OCI-LY7 (cell line): ENCODE data around the gene LUC7L. TPM values are rescaled to one million over a fixed set of nuclear protein-coding genes. Genes with fewer than 3 reads are reported as not detected.

Experiments
- BruUV-seq: library from RNA; stranded (reverse); fragments of 400-500 nt; replicated peaks from 2 replicates; lab custom pipeline; 2021; lab: Mats Ljungman, UMichigan
- CTCF ChIA-PET: fragments of 300-600 bp; sonication (Branson Sonifier 250); formaldehyde crosslinking; loops from one replicate; lab custom pipeline; 2022; ENCODE audit warnings: antibody characterized with exemption; ENCODE audit not compliant: unreplicated experiment; lab: Charles Lee
- POLR2A ChIA-PET: fragments of 300-600 bp; sonication (Branson Sonifier 250); formaldehyde crosslinking; loops from one replicate; lab custom pipeline; 2022; ENCODE audit warnings: antibody characterized with exemption; lab: Charles Lee
- DNase-seq: peaks from one replicate; pipeline ENCODE4 v3.0.0-alpha.2; 2015; ENCODE audit warnings: low spot score
- H2AFZ ChIP-seq: fragments of 200-600 bp; sonication (generic), shearing (Covaris generic); 2 replicates; pipeline ENCODE4 v1.6.1; 2014; ENCODE audit warnings: mild to moderate bottlenecking, antibody characterized with exemption, low read length, moderate library complexity
- H3K27ac ChIP-seq: fragments of 200-600 bp; sonication (generic); 2 replicates; pipeline ENCODE4 v1.5.1; 2014; ENCODE audit warnings: mixed run types, low read depth, mild to moderate bottlenecking, moderate library complexity, low read length, inconsistent platforms; ENCODE audit not compliant: poor library complexity, severe bottlenecking
- H3K36me3 ChIP-seq: fragments of 200-600 bp; sonication (generic); 2 replicates; pipeline ENCODE4 v1.6.1; 2014; ENCODE audit warnings: mild to moderate bottlenecking, antibody characterized with exemption, low read length, moderate library complexity, mixed read lengths; ENCODE audit not compliant: insufficient read depth
- H3K4me1 ChIP-seq: fragments of 200-600 bp; sonication (generic); 2 replicates; pipeline ENCODE4 v1.5.1; 2014; ENCODE audit warnings: mild to moderate bottlenecking, low read length; ENCODE audit not compliant: insufficient read depth, poor library complexity, severe bottlenecking
- H3K4me2 ChIP-seq: fragments of 200-600 bp; sonication (generic); 2 replicates; pipeline ENCODE4 v1.6.1; 2014; ENCODE audit warnings: mild to moderate bottlenecking, low read length
- H3K4me3 ChIP-seq: fragments of 200-600 bp; sonication (generic); 2 replicates; pipeline ENCODE4 v1.5.1; 2014; ENCODE audit warnings: mild to moderate bottlenecking, low read depth, low read length; ENCODE audit not compliant: poor library complexity, severe bottlenecking
- H3K79me2 ChIP-seq: fragments of 200-600 bp; sonication (generic); 2 replicates; pipeline ENCODE4 v1.6.1; 2016; ENCODE audit warnings: low read depth, mild to moderate bottlenecking, low read length, moderate library complexity, mixed read lengths; ENCODE audit not compliant: insufficient read depth
- H3K9me2 ChIP-seq: fragments of 200-600 bp; sonication (generic); 2 replicates; pipeline ENCODE4 v1.6.1; 2016; ENCODE audit warnings: mild to moderate bottlenecking, low read length, mixed read lengths; ENCODE audit not compliant: insufficient read depth
- H3K9me3 ChIP-seq: fragments of 200-600 bp; sonication (generic); 2 replicates; pipeline ENCODE4 v1.6.1; 2014; ENCODE audit warnings: mild to moderate bottlenecking, mixed run types, low read length, mixed read lengths
- H4K20me1 ChIP-seq: fragments of 200-600 bp; sonication (generic); 2 replicates; pipeline ENCODE4 v1.6.1; 2014; ENCODE audit warnings: mild to moderate bottlenecking, antibody characterized with exemption, low read length, moderate library complexity, mixed read lengths; ENCODE audit not compliant: insufficient read depth
- CTCF ChIP-seq: fragments of 200-600 bp; sonication (generic); conservative IDR thresholded peaks from 2 replicates; pipeline ENCODE4 v1.5.1; 2014; ENCODE audit warnings: mild to moderate bottlenecking, antibody characterized with exemption, low read length, moderate library complexity, mixed read lengths
- EZH2phosphoT487 ChIP-seq: fragments of 200-600 bp; sonication (generic); IDR thresholded peaks from 2 replicates; pipeline ENCODE4 v1.6.1; 2018; ENCODE audit warnings: low read depth, borderline replicate concordance, mild to moderate bottlenecking, mixed run types, antibody characterized with exemption, low read length, moderate library complexity, mixed read lengths
- intact Hi-C: fragments of 100-400 bp; cut with micrococcal nuclease; formaldehyde crosslinking; loops from one replicate; pipeline ENCODE4 v1.10.0; 2022; ENCODE audit not compliant: unreplicated experiment
- total RNA-seq, 2 experiments: library from RNA; depleted of rRNA in 1 of 2; stranded (reverse); fragments of >200 nt in 1 of 2; shearing (Covaris generic) in 1 of 2; gene quantifications; 2 replicates each; pipeline ENCODE4 v1.2.3, GENCODE V29; 2014 to 2022

Gene LUC7L
- total RNA-seq, 2 experiments from 2014 or later, result 81.4 to 90.5 TPM

GRCh38 chr16:273547-274421, 44.5 kb upstream of the LUC7L start:
- no peaks in the 10 kb centered on the region for H3K9me3 ChIP-seq
- CTCF ChIA-PET, result no interaction called here
- intact Hi-C loops, result no loop called here
- no peaks in the 10 kb centered on the region for H3K9me2 ChIP-seq
- no peaks in the 10 kb centered on the region for H3K36me3 ChIP-seq
- H3K4me2 ChIP-seq, result no peak overlapping the region
- no peak overlapping the region for H3K4me3 ChIP-seq
- DNase-seq, result no peak
- H3K27ac ChIP-seq, result no peak overlapping the region
- no TSS peak for BruUV-seq
- H3K4me1 ChIP-seq, result no peaks in the 10 kb centered on the region
- POLR2A ChIA-PET, result no interaction called here
- H2AFZ ChIP-seq, result no peak overlapping the region
- H3K79me2 ChIP-seq, result no peaks in the 10 kb centered on the region
- H4K20me1 ChIP-seq, result no peaks in the 10 kb centered on the region
- TF ChIP-seq CTCF (no peak), EZH2phosphoT487 (no peak)

GRCh38 chr16:272633-273546, 43.6 kb upstream of the LUC7L start:
- intact Hi-C loops, result no loop called here
- H3K27ac ChIP-seq, result no peak overlapping the region
- ChIA-PET POLR2A (no interaction called here), CTCF (no interaction called here)
- no peaks in the 10 kb centered on the region for H3K4me1 ChIP-seq
- DNase-seq, result no peak
- no peak overlapping the region for H2AFZ ChIP-seq
- no peaks in the 10 kb centered on the region for H3K9me2 ChIP-seq
- no peaks in the 10 kb centered on the region for H4K20me1 ChIP-seq
- no peaks in the 10 kb centered on the region for H3K79me2 ChIP-seq
- H3K4me2 ChIP-seq, result no peak overlapping the region
- BruUV-seq, result no TSS peak
- no peak for TF ChIP-seq EZH2phosphoT487
- no peak for TF ChIP-seq CTCF
- no peak overlapping the region for H3K4me3 ChIP-seq
- no peaks in the 10 kb centered on the region for H3K36me3 ChIP-seq
- no peaks in the 10 kb centered on the region for H3K9me3 ChIP-seq
